Stimulated activated memory B cell treated with anti-CD40 and anti-IgM and Interleukin-4, amounts not matched to agents 10 μg/mL and 1 μg/mL and 100 μg/mL, for 72 hours (primary cell): ENCODE data around the gene SOX5.
"Not testable (repeated sequence)": the region's sequence is repeated elsewhere in the genome, so short reads cannot be mapped to it uniquely, and the experiment has no call there.

Experiments used
- ATAC-seq: fragments of 150-1000 bp; cut with Tn5 transposase; 2 replicates; pipeline ENCODE4 v1.10.0; 2021
- H3K27ac Mint-ChIP-seq: one replicate; pipeline ENCODE4 v1.8.0; 2022; ENCODE audit warnings: mild to moderate bottlenecking, mixed read lengths
- H3K27me3 Mint-ChIP-seq: one replicate; pipeline ENCODE4 v1.8.0; 2022; ENCODE audit warnings: mixed read lengths
- H3K36me3 Mint-ChIP-seq: one replicate; pipeline ENCODE4 v1.8.0; 2022; ENCODE audit warnings: mixed read lengths
- H3K4me1 Mint-ChIP-seq: one replicate; pipeline ENCODE4 v1.8.0; 2022; ENCODE audit warnings: mixed read lengths
- H3K4me3 Mint-ChIP-seq: one replicate; pipeline ENCODE4 v1.8.0; 2022; ENCODE audit warnings: mild to moderate bottlenecking, moderate library complexity, mixed read lengths
- H3K9me3 Mint-ChIP-seq: one replicate; pipeline ENCODE4 v1.8.0; 2022; ENCODE audit warnings: mixed read lengths

Gene SOX5

DNA sequence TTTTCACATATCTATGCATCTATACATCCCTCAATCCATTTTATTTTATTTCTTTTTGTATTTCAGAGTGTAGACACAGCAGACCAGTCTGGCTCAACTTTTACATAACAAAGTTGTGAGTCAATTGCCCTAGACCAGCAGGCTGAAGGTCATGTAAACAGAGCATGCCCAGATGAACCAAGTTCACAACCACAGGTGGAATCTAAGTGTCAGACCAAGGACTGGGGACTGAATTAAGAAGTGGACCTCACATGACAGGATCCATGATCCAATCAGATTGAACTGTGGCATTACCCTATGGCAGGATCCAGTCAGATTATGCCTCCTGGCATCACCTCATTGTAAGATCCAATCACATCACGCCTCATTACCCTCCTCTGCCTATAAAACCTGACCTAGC is 455.8 kb downstream of the SOX5 start:
- no peak for ATAC-seq
- Mint-ChIP-seq H3K4me3 (no peak overlapping the region), H3K36me3 (peaks cover 4% of the 10 kb centered on the region), H3K9me3 (peaks cover 7% of the 10 kb centered on the region), H3K27ac (no peak overlapping the region), H3K4me1 (no peaks in the 10 kb centered on the region), H3K27me3 (no peaks in the 10 kb centered on the region)

DNA sequence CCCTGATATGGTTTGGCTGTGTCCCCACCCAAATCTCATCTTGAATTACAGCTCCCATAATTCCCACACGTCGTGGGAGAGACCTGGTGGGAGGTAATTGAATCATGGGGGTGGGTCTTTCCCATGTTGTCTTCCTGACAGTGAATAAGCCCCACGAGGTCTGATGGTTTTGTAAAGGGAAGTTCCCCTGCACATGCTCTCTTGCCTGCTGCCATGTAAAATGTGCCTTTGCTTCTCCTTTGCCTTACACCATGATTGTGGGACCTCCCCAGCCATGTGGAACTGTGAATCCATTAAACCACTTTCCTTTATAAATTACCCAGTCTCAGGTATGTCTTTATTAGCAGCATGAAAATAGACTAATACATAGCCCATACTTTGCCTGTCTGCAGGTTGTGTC is 458.4 kb downstream of the SOX5 start:
- not testable (repeated sequence) for H3K9me3 Mint-ChIP-seq, H3K4me1 Mint-ChIP-seq, ATAC-seq, H3K27me3 Mint-ChIP-seq, H3K4me3 Mint-ChIP-seq, H3K27ac Mint-ChIP-seq, H3K36me3 Mint-ChIP-seq

DNA sequence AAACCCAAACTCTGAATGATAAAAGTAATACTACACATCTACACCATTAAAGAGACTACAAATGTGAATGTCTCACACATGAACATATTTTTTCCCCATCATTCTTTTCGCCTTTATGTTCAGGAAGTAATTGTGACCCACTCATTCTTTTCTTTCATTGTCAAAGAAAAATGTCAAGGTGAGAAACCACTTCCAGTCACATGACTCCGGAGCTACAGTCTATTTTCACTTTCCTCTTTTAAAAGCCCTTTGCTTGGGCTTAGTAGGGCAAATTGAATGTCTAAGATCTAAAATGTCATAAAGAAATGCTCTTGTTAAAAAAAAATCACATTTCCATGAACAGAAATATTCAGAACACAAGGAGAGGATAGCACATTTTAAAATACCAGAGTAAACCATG is 461.3 kb downstream of the SOX5 start:
- no peak overlapping the region for H3K27ac Mint-ChIP-seq
- H3K36me3 Mint-ChIP-seq = no peaks in the 10 kb centered on the region
- ATAC-seq = no peak
- H3K4me3 Mint-ChIP-seq = no peak overlapping the region
- peaks cover 7% of the 10 kb centered on the region for H3K4me1 Mint-ChIP-seq
- H3K27me3 Mint-ChIP-seq = no peaks in the 10 kb centered on the region
- H3K9me3 Mint-ChIP-seq = peaks cover 5% of the 10 kb centered on the region

- Mint-ChIP-seq H3K4me1 (peaks cover 7% of the 10 kb centered on the region), H3K27me3 (no peaks in the 10 kb centered on the region), H3K36me3 (no peaks in the 10 kb centered on the region), H3K4me3 (no peak overlapping the region), H3K27ac (no peak overlapping the region), H3K9me3 (peaks cover 3% of the 10 kb centered on the region)
- ATAC-seq = no peak
Observed at GRCh38 chr12:23484238-23484637, 465.2 kb downstream of the SOX5 start.

- Mint-ChIP-seq H3K27ac (no peak overlapping the region), H3K4me1 (no peaks in the 10 kb centered on the region), H3K4me3 (no peak overlapping the region), H3K36me3 (no peaks in the 10 kb centered on the region), H3K27me3 (no peaks in the 10 kb centered on the region), H3K9me3 (peaks cover 7% of the 10 kb centered on the region)
- no peak for ATAC-seq
Observed at GRCh38 chr12:23482571-23482970, 466.9 kb downstream of the SOX5 start.
